HL-60/S4 treated with retinoic acid at 250 ng/mL for 4 days and 3 days (cell line): Measurements from ENCODE around the gene KIF13A.
"Not testable (repeated sequence)": the region's sequence is repeated elsewhere in the genome, so short reads cannot be mapped to it uniquely, and the experiment has no call there.

Experiments
- in situ Hi-C: fragments of 300-500 bp; cut with MboI; formaldehyde crosslinking; loops from 2 replicates; pipeline ENCODE4 v1.7.0; 2022; ENCODE audit warnings: low sequenced_read_pairs

The KIF13A gene

GRCh38 chr6:17905611-17906592, 81.5 kb downstream of the KIF13A start:
- in situ Hi-C loops = no loop called here

GRCh38 chr6:17904491-17905120, 82.8 kb downstream of the KIF13A start:
- in situ Hi-C loops = no loop called here

DNA sequence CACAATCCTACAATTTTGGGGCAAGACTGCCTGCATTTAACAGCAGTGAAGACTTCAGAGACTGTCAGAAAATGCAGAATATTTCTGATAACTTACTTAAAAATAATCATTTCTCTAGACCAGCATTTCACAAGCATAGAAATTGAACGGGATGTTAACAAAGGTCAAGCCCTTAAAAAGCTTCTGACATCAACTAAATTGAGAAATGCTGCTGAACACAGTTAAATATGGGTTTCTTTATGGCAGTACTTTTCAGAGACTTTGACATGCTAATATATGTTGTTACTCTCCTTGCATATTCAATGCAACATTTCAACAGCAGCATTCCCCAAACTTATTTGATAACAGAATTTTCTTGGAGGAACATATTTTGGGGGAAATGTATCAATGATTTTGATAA, 84.5 kb downstream of the KIF13A start:
- in situ Hi-C loops = no loop called here

GRCh38 chr6:17901493-17901892, 85.9 kb downstream of the KIF13A start:
- in situ Hi-C loops = no loop called here

DNA sequence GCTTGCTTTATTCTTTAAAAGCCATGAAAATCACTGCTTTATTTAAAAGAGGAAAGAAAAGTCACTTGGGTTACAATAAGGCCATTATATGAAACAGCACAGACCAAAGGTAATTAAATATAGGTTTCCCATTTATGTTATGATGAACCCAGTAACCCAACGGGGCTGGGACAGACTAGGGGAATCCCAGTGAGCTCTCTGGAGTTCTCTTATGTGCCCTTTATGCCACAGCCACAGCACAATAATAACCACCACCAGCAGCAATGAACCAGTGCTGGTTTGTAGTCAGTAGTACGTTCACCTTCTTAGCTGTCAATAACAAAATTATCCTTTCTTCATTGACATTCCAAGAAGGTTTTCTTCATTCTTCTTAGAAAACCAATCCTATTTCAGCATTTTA, 87.4 kb downstream of the KIF13A start:
- in situ Hi-C loops = no loop called here

GRCh38 chr6:17899491-17899890, 87.9 kb downstream of the KIF13A start:
- in situ Hi-C loops = no loop called here

- in situ Hi-C loops = no loop called here
These were observed 89.8 kb downstream of the KIF13A start for GRCh38 chr6:17897681-17898080.

GRCh38 chr6:17894905-17895304, 92.5 kb downstream of the KIF13A start:
- in situ Hi-C loops = no loop called here

- in situ Hi-C loops = no loop called here
These were observed 93.2 kb downstream of the KIF13A start for GRCh38 chr6:17894191-17894590.

- in situ Hi-C loops = no loop called here
These were observed 95.2 kb downstream of the KIF13A start for GRCh38 chr6:17892097-17892686.

- in situ Hi-C loops = no loop called here
These were observed 97.1 kb downstream of the KIF13A start for GRCh38 chr6:17890309-17890708.

- in situ Hi-C loops = not testable (repeated sequence)
These were observed 97.7 kb downstream of the KIF13A start for GRCh38 chr6:17889777-17890176.

- in situ Hi-C loops = no loop called here
These were observed 100.5 kb downstream of the KIF13A start for GRCh38 chr6:17886891-17887290.

DNA sequence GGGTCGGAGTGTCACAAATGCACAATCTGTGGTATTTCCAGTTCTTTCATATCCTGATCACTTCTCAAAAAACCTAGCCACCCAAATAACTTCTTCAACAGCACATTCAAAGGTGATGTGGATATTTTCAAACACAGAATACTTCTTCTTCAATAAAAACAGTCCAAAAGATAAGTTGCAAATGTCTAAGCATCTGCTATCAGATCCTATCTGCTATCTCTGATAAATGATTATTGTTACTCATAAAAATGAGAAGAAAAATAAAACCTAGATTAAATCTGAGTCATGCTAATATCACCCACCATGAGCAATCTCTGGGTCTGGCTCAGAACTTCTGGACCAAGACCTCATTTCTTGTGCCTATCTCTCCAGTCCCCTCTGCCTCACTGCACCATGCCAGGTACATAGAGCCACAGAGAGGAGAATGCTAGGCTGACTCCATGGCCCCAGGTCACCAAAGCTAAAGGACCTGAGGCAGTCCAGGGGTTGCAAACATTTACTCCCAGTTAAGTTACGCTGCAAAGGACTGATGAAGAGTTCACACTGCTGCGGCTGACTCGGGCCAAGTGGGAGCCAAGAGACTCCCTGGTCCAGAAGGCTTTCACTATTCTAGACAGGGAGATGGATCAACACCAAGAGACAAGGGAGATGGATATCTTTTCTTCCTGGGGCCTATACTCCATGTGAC, 101.4 kb downstream of the KIF13A start:
- in situ Hi-C loops = no loop called here

DNA sequence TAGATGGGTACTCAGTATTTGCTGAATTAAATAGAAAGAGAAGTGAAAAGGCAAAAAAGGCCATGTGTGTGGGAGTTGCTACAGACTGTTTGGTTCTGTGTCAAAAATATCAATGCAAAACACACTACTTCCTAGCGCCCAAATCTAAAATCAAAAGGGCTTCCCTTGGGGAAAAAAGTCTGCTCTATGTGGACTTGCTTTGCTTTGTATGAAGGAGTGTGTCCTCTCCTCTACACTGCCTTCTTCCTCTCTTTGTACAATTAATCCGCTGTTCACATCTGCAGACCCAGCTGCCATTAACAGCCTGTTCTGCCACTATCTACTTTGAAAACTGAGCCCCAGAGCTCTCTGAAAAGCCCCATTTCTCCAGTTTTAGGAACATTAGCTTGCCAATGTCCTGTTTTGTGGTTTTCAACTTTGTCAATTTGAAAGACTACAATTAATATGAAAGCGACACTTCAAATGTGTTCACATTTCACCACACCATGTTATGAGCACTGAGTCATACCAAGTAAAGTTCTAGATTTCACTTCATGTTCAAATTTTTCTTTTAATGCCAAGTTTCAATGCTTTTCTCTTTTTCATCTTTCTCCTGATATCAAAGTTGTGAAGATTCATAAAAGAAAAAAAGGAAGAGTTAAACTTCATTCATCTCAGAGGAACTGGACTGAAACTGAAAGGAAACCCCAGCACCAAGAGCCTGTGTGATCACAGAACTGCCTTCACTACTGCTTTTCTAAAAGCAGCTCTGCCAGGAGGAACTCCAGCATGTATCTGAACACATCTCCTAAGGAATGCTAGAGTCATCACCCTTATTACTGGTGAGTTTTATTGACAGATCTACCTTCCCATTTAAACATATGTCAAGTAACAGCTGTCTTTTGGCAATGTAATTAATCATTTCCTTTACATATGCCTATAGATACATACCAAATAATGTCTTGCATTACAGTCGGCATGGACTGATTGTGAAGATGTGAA, 102.6 kb downstream of the KIF13A start:
- in situ Hi-C loops = no loop called here

GRCh38 chr6:17883665-17884497, 103.6 kb downstream of the KIF13A start:
- in situ Hi-C loops = no loop called here

DNA sequence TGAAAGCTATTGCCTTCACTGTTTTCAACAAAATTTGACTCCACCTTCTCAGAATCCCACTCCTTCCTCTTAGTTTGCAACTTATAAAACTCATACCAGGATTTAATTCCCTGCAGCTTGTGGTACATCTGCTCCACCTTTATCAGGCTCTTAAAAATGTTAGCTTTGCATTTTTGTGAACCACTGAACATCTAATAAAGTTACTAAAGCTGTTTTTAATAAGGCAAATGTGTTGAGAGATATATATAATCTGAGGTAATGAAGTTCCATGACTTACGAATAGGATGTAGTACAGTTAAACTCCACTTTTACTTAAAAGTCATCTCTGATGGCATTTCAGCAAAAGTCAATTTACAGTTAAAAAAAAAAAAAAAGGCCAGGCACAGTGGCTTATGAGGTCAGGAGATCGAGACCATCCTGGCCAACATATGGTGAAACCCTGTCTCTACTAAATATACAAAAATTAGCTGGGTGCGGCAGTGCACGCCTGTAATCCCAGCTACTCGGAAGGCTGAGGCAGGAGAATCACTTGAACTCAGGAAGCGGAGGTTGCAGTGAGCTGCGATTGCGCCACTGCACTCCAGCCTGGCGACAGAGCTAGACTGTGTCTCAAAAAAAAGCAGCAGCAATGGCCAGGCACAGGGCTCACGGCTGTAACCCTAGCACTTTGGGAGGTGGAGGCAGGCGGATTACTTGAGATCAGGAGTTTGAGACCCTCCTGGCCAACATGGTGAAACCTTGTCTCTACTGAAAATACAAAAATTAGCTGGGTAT, 106.2 kb downstream of the KIF13A start:
- in situ Hi-C loops = no loop called here

GRCh38 chr6:17879184-17879583, 108.3 kb downstream of the KIF13A start:
- in situ Hi-C loops = no loop called here
